Fibroblast of the aortic adventitia (primary cell): ENCODE data around the gene KCNK5. TPM values are rescaled to one million over a fixed set of nuclear protein-coding genes. Genes with fewer than 3 reads are reported as not detected.

Source experiments
- DNase-seq: peaks from one replicate; pipeline ENCODE4 v3.0.0-alpha.2; 2010; ENCODE audit warnings: low read depth
- H3K4me3 ChIP-seq: 2 replicates; pipeline ENCODE4 v1.5.1; 2011; ENCODE audit warnings: low read depth, mild to moderate bottlenecking, control low read depth, low read length, moderate library complexity
- CTCF ChIP-seq: IDR thresholded peaks from 2 replicates; pipeline ENCODE4 v1.5.1; 2011; ENCODE audit warnings: mild to moderate bottlenecking, low read length, control low read depth, inconsistent platforms; ENCODE audit not compliant: insufficient read depth
- total RNA-seq: library from RNA; depleted of rRNA; stranded (reverse); fragments of >200 nt; gene quantifications from 2 replicates; pipeline ENCODE4 v1.2.3, GENCODE V29; 2012; ENCODE audit warnings: low replicate concordance

KCNK5 gene
- total RNA-seq, 1 donor = under 0.01 TPM

GRCh38 chr6:39171489-39172376, 57.5 kb downstream of the KCNK5 start:
- DNase-seq = no peak
- no peak for TF ChIP-seq CTCF
- H3K4me3 ChIP-seq = no peak overlapping the region

DNA sequence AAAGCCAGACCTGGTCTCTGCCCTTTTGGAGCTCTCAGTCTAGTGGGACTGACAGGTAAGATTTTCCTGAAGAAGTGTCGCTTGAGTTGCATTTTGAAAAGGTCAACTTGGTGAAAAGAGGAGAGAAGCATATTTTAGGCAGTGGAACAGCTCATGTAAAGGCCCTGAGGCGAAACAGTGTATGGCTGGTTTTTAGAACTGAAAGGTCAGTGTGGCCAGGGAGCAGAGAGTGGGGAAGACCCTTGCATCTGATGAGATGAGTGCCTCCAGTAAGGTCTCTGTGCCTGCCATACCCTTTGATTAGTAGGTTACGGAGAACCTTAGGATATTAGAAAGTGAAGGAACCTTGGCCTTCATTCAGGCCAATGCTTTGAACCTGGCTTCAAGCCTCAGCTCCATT, 58.4 kb downstream of the KCNK5 start:
- TF ChIP-seq CTCF = no peak
- no peak overlapping the region for H3K4me3 ChIP-seq
- no peak for DNase-seq

DNA sequence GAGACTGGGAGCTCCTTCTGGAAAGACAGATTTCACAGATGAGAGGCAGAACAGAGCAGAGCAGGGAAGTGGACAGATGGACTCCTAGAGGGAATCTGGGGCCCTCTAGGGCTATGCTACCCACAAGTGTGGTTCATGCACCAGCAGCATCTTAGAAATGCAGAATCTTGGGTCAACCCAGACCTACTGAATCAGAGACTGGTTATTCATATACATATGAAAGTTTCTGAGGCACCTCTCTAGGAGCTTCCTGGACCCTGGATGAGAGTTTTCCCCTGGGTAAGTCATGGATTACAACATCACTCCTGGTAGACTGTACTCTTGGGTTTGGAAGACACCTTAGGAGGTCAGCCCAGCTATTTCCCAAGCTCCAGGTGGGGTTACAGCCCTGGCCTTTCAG, 58.9 kb downstream of the KCNK5 start:
- DNase-seq = no peak
- no peak for TF ChIP-seq CTCF
- H3K4me3 ChIP-seq = no peak overlapping the region

DNA sequence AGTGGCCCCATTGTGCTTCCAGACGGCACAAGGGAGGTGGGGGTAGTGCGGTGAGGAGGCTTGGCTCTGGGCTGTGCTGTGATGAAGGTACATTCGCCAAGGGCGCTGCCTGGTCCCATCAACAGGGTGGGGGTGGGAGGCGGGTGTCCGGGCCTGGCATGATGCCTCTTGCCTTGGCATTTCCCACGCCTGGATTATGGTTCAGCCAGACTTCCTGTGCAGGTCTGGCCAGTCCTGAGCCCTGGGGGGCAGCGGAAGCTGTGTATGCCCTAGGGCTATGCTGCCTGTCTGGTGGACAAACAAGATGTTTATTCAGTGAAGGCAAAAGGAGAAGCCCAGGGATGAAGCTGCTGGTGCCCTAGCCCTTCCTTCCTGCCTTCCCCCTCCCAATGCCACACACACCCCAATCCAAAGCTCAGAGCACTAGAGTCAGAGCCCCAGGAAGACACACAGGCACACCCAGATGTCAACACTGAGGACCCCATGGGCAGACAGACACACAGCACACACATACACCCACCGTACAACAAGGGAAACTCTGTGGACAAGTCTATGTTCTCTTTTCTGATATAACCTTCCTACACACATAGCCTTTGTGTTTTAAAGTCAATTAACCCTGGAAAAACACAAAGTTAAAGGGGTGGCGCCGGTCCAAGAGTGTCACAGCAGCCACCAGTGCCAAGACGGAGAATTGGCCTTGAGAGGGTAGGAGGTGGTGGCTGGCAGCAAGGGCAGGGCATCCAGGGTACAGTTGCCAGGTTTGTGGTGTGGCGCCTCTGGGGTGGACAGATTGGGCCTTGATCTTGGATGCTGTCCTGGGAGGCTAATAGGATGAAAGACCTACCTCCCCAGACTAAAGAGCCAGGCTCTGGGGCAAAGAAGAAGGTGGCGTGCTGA, 59.6 kb downstream of the KCNK5 start:
- no peak overlapping the region for H3K4me3 ChIP-seq
- DNase-seq = no peak
- no peak for TF ChIP-seq CTCF

GRCh38 chr6:39167866-39168625, 61.2 kb downstream of the KCNK5 start:
- no peak overlapping the region for H3K4me3 ChIP-seq

More at GRCh38 chr6:39167866-39168625, 61.2 kb downstream of the KCNK5 start:
- DNase-seq = no peak
- TF ChIP-seq CTCF = no peak
